SH-SY5Y (cell line): ENCODE results near the gene JAK3.

Source experiments
- GATA2 ChIP-seq: IDR thresholded peaks from 2 replicates; pipeline ENCODE4 v1.6.1; 2011; ENCODE audit warnings: mild to moderate bottlenecking, low read depth, low read length
- GATA3 ChIP-seq: IDR thresholded peaks from 2 replicates; pipeline ENCODE4 v1.6.1; 2011; ENCODE audit warnings: low read depth, mild to moderate bottlenecking, low read length, moderate library complexity

GRCh38 chr19:17775991-17776803, 71.6 kb downstream of the JAK3 start:
- no peak for TF ChIP-seq GATA2
- no peak for TF ChIP-seq GATA3
